Stimulated activated CD4-positive, alpha-beta T cell treated with anti-CD3 and anti-CD28 coated beads, Interleukin-12 subunit alpha, Interleukin-12 subunit beta, amount 100 ng/mL, for 4 hours (primary cell): ENCODE measurements around the gene IFNA21.
"Not testable (repeated sequence)": the region's sequence is repeated elsewhere in the genome, so short reads cannot be mapped to it uniquely, and the experiment has no call there.

Experiments
- DNase-seq: peaks from one replicate; pipeline ENCODE4 v3.0.0-alpha.2; 2020

IFNA21 gene

GRCh38 chr9:21166560-21166959, at the start of gene IFNA21:
TSS of gene IFNA21 (minus strand) at chr9:21166660. CDS start at chr9:21166612, 48 bp downstream.
- DNase-seq: not testable (repeated sequence)

- not testable (repeated sequence) for DNase-seq
These were observed 47.2 kb upstream of the IFNA21 start for GRCh38 chr9:21213411-21214326.

DNA sequence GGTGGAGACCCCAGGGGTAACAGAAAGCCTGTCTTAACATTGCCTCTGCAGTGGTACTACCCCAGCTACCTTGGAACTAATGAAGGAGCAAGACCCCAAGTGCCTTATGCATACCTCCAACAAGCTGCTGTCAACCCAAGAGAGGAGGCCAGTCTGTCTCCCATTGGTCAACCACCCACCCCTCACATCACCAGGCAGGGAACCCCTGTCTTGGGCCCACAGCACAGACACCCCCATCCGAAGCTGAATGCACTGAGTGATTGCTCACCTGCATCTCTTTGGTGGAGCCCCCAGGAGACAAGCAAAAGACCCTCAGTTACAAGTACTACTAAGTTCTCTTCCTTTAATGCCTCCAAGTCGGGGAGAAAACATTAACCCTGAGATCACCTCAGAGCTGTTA, 45.7 kb upstream of the IFNA21 start:
- DNase-seq: not testable (repeated sequence)

DNA sequence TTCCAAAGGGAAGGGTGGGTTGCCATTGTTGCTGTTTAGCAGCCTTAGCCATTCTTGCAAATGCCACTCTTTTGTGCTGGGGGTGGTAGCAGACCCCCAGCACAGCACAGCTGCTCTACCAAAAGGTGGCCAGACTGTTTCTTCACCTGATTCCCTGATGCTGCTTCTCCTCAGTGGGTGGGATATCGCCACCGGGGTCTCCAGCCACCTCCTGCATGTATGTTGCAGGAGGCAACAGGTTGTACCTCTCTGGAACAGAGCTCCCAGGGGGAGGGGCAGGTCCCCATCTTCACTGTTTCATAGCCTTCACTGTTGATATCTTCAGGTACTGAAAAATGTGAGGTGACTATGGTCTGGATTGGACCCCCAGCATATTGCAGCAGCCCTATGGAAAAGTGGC, 44.3 kb upstream of the IFNA21 start:
- not testable (repeated sequence) for DNase-seq

GRCh38 chr9:21210311-21210710, 43.9 kb upstream of the IFNA21 start:
- no peak for DNase-seq

DNA sequence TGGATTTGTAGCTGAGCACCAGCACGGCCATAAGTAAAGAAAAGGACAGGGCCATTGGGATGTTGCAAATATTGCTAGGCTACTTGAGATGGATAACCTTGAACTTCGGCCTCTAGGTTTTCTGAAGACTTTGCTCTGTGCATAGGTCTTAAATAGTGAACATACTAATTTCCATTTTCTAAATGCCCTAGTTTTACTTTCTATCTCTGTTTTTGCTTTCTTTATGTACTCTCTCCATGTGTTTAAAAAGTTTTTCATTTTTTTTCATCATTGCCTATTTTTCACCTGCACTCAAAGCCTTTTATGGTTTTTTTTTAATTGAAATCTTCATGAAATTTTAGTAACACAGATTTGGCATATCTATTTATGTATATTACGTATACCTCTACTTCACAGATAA, 40.6 kb upstream of the IFNA21 start, which contains the start of gene IFNA10:
Gene IFNA10 (minus strand): TSS at position 101 of the 400 bp plus-strand sequence. CDS start 46 bp downstream, at position 55.
- DNase-seq: not testable (repeated sequence)

- no peak for DNase-seq
These were observed 38.7 kb upstream of the IFNA21 start for GRCh38 chr9:21205204-21205603.

DNA sequence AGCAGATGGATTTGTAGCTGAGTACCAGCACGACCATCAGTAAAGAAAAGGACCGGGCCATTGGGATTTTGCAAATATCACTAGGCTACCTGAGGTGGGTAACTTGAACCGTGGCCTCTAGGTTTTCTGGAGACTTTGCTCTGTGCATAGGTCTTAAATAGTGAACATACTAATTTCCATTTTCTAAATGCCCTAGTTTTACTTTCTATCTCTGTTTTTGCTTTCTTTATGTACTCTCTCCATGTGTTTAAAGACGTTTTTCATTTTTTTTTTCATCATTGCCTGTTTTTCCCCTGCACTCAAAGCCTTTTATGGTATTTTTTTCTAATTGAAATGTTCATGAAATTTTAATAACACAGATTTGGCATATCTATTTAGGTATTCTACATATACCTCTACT, 35.6 kb upstream of the IFNA21 start, which contains the start of gene IFNA7:
Gene IFNA7 (minus strand): TSS at position 101 of the 400 bp plus-strand sequence. CDS start 40 bp downstream, at position 61.
- not testable (repeated sequence) for DNase-seq

DNA sequence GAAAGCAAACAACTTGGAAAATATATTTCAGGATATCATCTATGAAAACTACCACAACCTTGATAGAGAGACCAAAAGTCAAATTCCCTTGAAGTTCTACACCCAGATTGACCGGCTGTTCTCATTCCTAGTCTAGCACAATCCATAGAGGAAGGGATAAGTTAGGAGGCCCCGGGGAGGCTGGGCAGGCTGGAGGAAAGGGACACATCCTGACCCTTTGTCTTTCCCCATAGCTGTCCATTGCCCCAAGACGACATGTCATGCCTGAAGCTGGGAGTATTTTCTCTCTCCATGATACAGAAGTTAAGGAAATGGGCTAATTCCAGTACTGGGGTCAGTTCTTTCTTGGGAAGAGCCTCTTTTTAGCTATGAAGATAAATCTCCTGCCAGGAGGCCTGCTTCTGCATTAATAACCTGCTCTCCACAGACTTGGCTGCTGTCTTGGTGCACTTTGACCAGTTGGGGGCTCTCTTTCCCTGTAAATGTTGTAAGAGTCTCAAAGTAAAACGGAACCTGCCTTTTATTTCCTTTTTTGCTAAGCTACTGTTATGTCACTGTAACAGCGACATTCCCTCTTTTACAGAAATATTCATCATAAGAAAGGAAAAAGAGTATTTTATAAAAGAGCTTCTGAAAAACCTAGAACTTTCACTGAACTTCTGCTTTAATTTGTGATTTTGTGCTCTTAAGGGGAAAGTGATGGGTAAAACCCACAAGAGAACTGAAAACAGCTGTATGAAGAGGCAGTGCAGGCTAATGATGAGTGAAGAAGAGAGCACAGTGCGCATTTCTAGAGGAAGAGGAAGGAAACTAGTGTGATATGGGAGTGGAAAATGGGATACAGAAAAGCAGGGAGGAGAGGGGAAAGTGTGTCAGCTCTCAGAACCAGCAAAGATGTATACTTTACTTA, 28.7 kb upstream of the IFNA21 start:
- DNase-seq: not testable (repeated sequence)

DNA sequence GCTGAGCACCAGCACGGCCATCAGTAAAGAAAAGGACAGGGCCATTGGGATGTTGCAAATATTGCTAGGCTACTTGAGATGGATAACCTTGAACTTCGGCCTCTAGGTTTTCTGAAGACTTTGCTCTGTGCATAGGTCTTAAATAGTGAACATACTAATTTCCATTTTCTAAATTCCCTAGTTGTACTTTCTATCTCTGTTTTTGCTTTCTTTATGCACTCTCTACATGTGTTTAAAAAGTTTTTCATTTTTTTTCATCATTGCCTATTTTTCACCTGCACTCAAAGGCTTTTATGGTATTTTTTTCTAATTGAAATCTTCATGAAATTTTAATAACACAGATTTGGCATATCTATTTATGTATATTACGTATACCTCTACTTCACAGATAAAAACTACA, 21.0 kb upstream of the IFNA21 start, which contains the start of gene IFNA4:
Gene IFNA4 (minus strand): TSS at position 101 of the 400 bp plus-strand sequence. CDS start 56 bp downstream, at position 45.
- not testable (repeated sequence) for DNase-seq

GRCh38 chr9:21182810-21183736, 16.6 kb upstream of the IFNA21 start:
- DNase-seq: not testable (repeated sequence)

GRCh38 chr9:21174671-21175070, 8.2 kb upstream of the IFNA21 start:
- DNase-seq: no peak

- DNase-seq: no peak
These were observed 5.7 kb upstream of the IFNA21 start for GRCh38 chr9:21172156-21172555.

DNA sequence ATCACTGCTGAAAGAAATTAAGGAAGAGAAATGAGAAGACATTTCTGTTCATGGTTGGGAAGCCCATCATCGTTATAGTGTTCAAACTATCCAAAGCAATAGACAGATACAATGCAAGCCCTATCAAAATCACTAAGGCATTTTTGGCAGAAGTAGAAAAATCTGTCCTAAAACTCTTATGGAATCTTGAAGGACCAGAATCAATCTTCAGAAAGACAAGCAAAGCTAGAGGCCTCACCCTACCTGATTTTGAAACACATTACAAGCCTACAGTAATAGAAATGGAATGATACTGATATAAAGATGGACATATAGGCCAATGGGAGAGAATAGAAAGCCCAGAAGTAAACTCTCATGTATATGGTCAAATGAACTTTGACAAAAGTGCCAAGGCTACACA, 4.9 kb upstream of the IFNA21 start:
- DNase-seq: no peak

DNA sequence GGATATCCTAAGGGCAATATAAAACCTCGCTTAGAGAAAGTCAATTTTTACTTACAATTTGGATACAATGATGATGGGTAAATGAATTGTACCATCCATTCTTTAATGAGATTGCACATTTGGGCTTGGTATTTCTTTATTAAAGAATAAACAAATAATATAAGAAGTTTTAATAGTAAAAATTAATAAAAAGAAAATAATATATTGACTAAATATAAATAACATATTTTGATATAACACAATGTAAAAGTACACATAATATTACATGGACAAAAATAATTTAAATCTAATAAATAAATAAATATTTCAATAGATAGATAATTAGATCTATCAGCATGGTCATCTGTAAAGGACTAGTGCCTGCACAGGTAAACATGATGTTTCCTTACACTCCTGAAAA, 944 bp downstream of the IFNA21 start:
- no peak for DNase-seq

- no peak for DNase-seq
These were observed 6.3 kb downstream of the IFNA21 start for GRCh38 chr9:21160178-21160577.

DNA sequence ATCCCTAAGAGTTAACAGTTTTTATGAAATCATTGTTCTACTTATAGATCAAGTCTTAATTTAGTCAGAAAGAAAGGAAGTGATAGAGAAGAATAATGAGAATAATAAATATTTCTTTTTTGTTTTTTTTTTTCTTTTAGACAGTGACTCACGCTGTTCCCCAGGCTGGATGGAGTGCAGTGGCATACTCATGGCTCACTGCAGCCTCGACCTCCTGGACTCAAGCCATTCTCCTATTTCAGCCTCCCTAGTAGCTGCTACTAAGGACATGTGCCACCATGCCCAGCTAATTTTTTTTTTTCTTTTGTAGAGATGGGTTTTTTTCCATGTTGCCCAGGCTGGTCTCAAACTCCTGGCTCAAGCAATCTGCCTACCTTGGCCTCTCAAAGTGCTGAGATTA, 11.0 kb downstream of the IFNA21 start:
- DNase-seq: no peak

GRCh38 chr9:21154018-21154608, 12.3 kb downstream of the IFNA21 start:
- no peak for DNase-seq

DNA sequence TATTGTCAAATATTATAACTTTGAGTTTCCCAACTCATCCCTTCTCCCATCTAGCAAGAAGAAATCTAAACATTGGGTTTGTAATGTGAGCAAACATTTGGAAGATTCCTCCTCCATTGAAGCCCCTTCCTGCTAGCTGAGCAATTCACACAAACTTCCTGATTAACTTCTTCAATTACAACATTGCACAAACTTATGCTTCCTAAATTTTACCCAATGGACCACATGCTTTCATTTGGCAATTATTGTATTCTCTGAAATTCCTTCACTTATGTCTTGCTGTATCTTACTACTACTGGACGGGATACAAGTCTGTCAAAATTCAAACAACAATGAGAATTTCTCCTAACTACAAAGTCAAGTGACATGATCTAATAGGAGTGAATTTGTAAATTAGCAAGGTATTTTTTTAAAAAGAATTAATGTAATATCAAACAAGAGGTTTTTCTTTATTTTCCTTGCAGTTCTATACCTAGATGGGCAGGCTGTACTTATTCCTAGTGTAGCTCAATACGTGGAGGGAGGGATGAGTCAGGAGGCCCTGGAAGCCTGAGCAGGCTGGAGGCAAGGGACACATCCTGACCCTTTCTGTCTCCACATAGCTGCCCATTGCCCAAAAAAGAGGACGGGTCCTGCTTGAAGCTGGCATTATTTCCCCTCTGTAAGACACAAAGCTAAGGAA, 13.0 kb downstream of the IFNA21 start:
- DNase-seq: no peak

DNA sequence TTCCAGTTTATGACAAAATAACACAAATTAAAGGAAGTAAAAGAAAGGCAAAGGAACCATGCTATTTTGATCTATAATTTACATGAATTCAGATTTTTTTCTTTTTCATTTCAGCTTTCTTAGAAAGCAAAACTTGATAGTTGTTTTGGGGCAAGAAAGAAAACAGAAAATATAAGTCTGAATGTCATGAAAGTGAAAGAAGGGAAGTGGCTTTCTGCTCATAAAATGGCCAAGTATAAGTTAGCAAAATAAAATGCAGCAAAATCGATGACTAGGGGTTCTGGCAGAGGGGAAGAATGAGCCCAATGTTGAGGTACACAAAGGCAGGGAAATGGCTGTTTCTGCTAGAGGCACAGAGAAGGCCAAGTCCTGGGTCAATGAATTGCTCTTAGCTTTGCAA, 21.9 kb downstream of the IFNA21 start:
- no peak for DNase-seq

GRCh38 chr9:21141427-21141882, 25.0 kb downstream of the IFNA21 start, which contains the start of gene IFNW1:
TSS of gene IFNW1 (minus strand) at chr9:21141832. CDS start at chr9:21141570, 262 bp downstream.
- no peak for DNase-seq
